Calu3 (cell line): ENCODE results near the gene TPSG1. TPM values are rescaled to one million over a fixed set of nuclear protein-coding genes. Genes with fewer than 3 reads are reported as not detected.

Experiments
- BruUV-seq: library from RNA; stranded (reverse); fragments of 400-500 nt; replicated peaks from 2 replicates; lab custom pipeline; 2021; lab: Mats Ljungman, UMichigan
- CTCF ChIA-PET: fragments of 300-600 bp; sonication (Branson Sonifier 250); formaldehyde crosslinking; loops from one replicate; lab custom pipeline; 2022; ENCODE audit warnings: antibody characterized with exemption; lab: Charles Lee
- DNase-seq: peaks from one replicate; pipeline ENCODE4 v3.0.0; 2022
- H3K27ac Mint-ChIP-seq: one replicate; pipeline ENCODE4 v1.8.0; 2022; ENCODE audit warnings: mixed read lengths; ENCODE audit not compliant: unreplicated experiment
- H3K27me3 Mint-ChIP-seq: one replicate; pipeline ENCODE4 v1.8.0; 2022; ENCODE audit warnings: mixed read lengths; ENCODE audit not compliant: unreplicated experiment
- H3K36me3 Mint-ChIP-seq: one replicate; pipeline ENCODE4 v1.8.0; 2022; ENCODE audit warnings: mild to moderate bottlenecking, moderate library complexity, mixed read lengths; ENCODE audit not compliant: insufficient read depth, unreplicated experiment
- H3K4me1 Mint-ChIP-seq: one replicate; pipeline ENCODE4 v1.8.0; 2022; ENCODE audit warnings: mild to moderate bottlenecking, low read depth, mixed read lengths; ENCODE audit not compliant: unreplicated experiment
- H3K4me3 Mint-ChIP-seq: one replicate; pipeline ENCODE4 v1.8.0; 2022; ENCODE audit warnings: mild to moderate bottlenecking, low read depth, moderate library complexity, mixed read lengths; ENCODE audit not compliant: unreplicated experiment
- H3K9me3 Mint-ChIP-seq: one replicate; pipeline ENCODE4 v1.8.0; 2022; ENCODE audit warnings: low read depth, mixed read lengths; ENCODE audit not compliant: unreplicated experiment
- intact Hi-C: fragments of 100-400 bp; cut with micrococcal nuclease; formaldehyde crosslinking; loops from one replicate; pipeline ENCODE4 v1.10.0; 2022; ENCODE audit not compliant: unreplicated experiment
- total RNA-seq: library from RNA; stranded (reverse); gene quantifications from 2 replicates; pipeline ENCODE4 v1.2.3, GENCODE V29; 2022
- TF ChIP-seq, protein P1 (sequence below): fragments of 200-600 bp; IDR thresholded peaks from one replicate; pipeline ENCODE4 v1.8.0; 2022; ENCODE audit warnings: antibody characterized with exemption; ENCODE audit not compliant: unreplicated experiment

The TPSG1 gene
- total RNA-seq, 1 experiment from 2014 or later = not detected

DNA sequence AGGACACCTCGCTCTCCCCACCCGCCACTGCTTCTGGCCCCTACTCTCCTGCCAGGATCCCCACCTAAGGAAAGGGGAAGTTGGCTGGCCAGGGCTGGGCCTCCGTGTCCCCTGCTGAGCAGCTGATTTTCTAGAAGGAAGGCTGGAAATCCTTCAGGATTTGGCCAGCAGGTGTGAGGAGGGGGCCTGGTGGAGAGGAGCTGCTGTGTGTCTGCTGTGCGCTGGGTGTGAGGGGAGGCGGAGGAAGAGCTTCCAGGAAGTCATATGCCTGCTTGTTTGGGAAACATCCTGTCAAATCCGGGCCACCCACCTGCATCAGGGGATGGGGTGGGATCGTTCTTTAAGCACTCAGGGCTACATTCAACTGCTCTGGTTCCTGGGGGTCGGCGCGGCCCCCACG lies 28.6 kb downstream of the TPSG1 start:
- TF ChIP-seq, protein P1, sequence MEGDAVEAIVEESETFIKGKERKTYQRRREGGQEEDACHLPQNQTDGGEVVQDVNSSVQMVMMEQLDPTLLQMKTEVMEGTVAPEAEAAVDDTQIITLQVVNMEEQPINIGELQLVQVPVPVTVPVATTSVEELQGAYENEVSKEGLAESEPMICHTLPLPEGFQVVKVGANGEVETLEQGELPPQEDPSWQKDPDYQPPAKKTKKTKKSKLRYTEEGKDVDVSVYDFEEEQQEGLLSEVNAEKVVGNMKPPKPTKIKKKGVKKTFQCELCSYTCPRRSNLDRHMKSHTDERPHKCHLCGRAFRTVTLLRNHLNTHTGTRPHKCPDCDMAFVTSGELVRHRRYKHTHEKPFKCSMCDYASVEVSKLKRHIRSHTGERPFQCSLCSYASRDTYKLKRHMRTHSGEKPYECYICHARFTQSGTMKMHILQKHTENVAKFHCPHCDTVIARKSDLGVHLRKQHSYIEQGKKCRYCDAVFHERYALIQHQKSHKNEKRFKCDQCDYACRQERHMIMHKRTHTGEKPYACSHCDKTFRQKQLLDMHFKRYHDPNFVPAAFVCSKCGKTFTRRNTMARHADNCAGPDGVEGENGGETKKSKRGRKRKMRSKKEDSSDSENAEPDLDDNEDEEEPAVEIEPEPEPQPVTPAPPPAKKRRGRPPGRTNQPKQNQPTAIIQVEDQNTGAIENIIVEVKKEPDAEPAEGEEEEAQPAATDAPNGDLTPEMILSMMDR = no peak

DNA sequence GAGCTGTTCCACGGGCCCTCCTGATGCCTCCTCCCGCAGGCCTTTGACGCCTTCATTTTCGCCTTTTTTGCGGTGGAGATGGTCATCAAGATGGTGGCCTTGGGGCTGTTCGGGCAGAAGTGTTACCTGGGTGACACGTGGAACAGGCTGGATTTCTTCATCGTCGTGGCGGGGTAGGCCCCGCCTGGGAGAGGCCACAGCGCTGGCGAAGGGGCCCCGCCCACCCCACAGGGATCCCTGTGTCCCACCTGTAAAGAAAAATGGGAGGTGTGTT lies 29.7 kb downstream of the TPSG1 start:
- CTCF ChIA-PET = no interaction called here
- Mint-ChIP-seq H3K4me1 (no peaks in the 10 kb centered on the region), H3K9me3 (no peaks in the 10 kb centered on the region), H3K36me3 (no peaks in the 10 kb centered on the region), H3K27me3 (peaks cover 70% of the 10 kb centered on the region), H3K4me3 (no peak overlapping the region), H3K27ac (no peak overlapping the region)
- TF ChIP-seq, protein P1 = no peak
- intact Hi-C loops = no loop called here
- no peak for DNase-seq
- BruUV-seq = no TSS peak

More for the DNA sequence above, 28.6 kb downstream of the TPSG1 start:
- no peak overlapping the region for H3K4me3 Mint-ChIP-seq
- H3K27me3 Mint-ChIP-seq = peaks cover 81% of the 10 kb centered on the region
- H3K4me1 Mint-ChIP-seq = no peaks in the 10 kb centered on the region
- DNase-seq = no peak
- CTCF ChIA-PET = no interaction called here
- BruUV-seq = no TSS peak
- no peaks in the 10 kb centered on the region for H3K36me3 Mint-ChIP-seq
- no peak overlapping the region for H3K27ac Mint-ChIP-seq
- intact Hi-C loops = no loop called here
- H3K9me3 Mint-ChIP-seq = no peaks in the 10 kb centered on the region

DNA sequence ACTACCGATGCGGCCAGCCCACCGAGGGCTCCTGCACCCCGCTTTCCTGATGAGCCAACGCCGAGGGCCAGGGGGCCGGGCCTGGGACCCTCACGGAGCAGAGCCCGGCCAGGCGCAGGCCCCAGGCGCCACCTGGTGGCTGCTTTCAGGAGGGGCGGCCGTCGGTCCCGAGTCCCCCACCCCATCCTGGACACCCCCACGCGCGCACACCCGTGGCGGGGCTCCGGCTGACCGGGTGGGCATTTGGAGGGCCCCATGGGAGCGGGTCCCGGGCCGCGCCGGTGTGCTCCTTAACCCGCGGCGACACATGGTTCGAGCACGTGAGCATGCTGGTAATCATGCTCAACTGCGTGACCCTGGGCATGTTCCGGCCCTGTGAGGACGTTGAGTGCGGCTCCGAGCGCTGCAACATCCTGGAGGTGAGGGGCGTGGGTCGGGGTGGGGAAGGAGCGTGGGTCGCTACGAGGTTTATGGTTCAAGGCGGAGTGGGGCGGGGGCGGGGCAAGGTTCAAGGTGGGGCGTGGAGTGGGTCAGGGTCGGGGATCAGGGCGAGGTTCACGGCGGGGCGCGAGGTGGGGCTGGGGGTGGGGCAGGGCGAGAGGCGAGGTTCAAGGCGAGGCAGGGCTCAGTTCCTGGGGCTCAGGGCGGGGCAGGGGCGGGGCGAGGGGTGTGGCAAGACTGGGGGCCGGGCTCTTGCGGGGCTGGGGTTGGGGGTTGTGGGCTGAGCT lies 30.2 kb downstream of the TPSG1 start:
- Mint-ChIP-seq H3K4me1 (no peaks in the 10 kb centered on the region), H3K27ac (no peak overlapping the region), H3K27me3 (peaks cover 71% of the 10 kb centered on the region), H3K4me3 (no peak overlapping the region), H3K36me3 (no peaks in the 10 kb centered on the region), H3K9me3 (no peaks in the 10 kb centered on the region)
- intact Hi-C loops = no loop called here
- CTCF ChIA-PET = interaction anchor here (0.9 kb wide), 1 partner anchor 88 kb away, joined by 3 read pairs; no protein-coding TSS in a partner anchor
- BruUV-seq = no TSS peak
- TF ChIP-seq, protein P1 = peak; percentile 98
- peak; percentile 32 for DNase-seq

DNA sequence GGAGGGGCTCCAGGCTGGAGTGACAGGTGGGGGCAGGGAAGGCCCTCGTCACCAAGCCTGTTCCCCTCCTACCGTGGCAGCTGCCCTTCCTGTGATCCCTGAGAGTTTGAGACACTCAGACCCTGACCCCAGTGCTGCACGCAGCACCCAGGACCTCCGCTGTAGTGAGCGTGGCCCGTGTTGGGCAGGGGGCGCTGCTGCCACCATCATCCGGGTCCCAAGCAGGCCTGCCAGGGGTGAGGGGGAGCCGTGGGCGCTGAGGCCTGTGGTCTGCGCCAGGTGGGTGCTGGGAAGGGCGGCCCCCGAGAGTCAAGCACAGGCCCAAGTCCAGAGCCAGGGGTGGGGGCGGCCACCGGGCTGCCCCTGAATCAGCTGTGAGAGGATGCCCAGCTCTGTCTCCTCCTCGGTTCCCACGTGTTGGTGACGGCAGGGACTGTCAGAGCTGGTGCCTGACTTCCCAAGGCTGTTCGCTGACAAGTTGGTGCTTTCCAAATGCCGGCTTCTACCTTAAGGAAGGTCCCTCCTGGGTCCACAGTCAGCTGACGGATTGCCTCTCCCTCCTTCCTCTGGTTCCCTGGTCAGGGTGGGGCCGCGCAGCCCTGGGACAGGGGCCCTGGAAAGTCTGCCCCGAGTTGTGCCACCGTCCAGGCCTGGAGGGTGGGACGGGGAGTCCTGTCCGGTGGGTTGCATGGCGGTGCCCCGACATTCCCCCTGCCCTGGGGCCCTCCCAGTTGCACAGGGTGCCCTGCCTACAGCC lies 31.1 kb downstream of the TPSG1 start:
- Mint-ChIP-seq H3K4me3 (no peak overlapping the region), H3K36me3 (peaks cover 2% of the 10 kb centered on the region), H3K4me1 (no peaks in the 10 kb centered on the region), H3K27ac (no peak overlapping the region), H3K27me3 (peaks cover 74% of the 10 kb centered on the region), H3K9me3 (no peaks in the 10 kb centered on the region)
- BruUV-seq = no TSS peak
- TF ChIP-seq, protein P1 = no peak
- no peak for DNase-seq
- CTCF ChIA-PET = interaction anchor here (0.6 to 1.3 kb wide), 3 partner anchors 21 to 88 kb away, joined by 3 to 6 read pairs (median 5); no protein-coding TSS in a partner anchor
- intact Hi-C loops = loop anchor here (2.0 kb wide), 1 partner anchor 87 kb away; no protein-coding TSS in a partner anchor
